T-helper 17 cell (primary cell): ENCODE data around the gene TMEM131. TPM values are rescaled to one million over a fixed set of nuclear protein-coding genes. Genes with fewer than 3 reads are reported as not detected.
"Not testable (repeated sequence)": the region's sequence is repeated elsewhere in the genome, so short reads cannot be mapped to it uniquely, and the experiment has no call there.

Source experiments
- ATAC-seq: fragments of 150-1000 bp; cut with Tn5 transposase; 2 replicates; pipeline ENCODE4 v1.10.0; 2021; ENCODE audit warnings: mild to moderate bottlenecking, moderate library complexity
- DNase-seq, 3 donors: peaks; one replicate each; pipeline versions ENCODE4 v3.0.0 to v3.0.0-alpha.2; 2020 to 2021
- H3K9me3 ChIP-seq: one replicate; pipeline ENCODE4 v1.7.0; 2013; ENCODE audit warnings: low read length, mild to moderate bottlenecking; ENCODE audit not compliant: control insufficient read depth, poor library complexity, severe bottlenecking
- H3K27ac Mint-ChIP-seq: one replicate; pipeline ENCODE4 v1.8.0; 2022; ENCODE audit warnings: mild to moderate bottlenecking, moderate library complexity, mixed read lengths
- H3K27me3 Mint-ChIP-seq: one replicate; pipeline ENCODE4 v1.8.0; 2022; ENCODE audit warnings: mixed read lengths
- H3K36me3 Mint-ChIP-seq: one replicate; pipeline ENCODE4 v1.8.0; 2022; ENCODE audit warnings: low read depth, mixed read lengths
- H3K4me1 Mint-ChIP-seq: one replicate; pipeline ENCODE4 v1.8.0; 2022; ENCODE audit warnings: mild to moderate bottlenecking, mixed read lengths
- H3K4me3 Mint-ChIP-seq: one replicate; pipeline ENCODE4 v1.8.0; 2022; ENCODE audit warnings: mild to moderate bottlenecking, moderate library complexity, mixed read lengths
- total RNA-seq, 4 donors: library from RNA in 2 of 4; stranded (reverse) in 2 of 4; gene quantifications; one replicate each; pipeline ENCODE4 v1.2.3 and lab custom pipeline; 2022 to 2026

Gene TMEM131
- total RNA-seq, 2 donors from 2014 or later: 41.0 to 43.2 TPM

DNA sequence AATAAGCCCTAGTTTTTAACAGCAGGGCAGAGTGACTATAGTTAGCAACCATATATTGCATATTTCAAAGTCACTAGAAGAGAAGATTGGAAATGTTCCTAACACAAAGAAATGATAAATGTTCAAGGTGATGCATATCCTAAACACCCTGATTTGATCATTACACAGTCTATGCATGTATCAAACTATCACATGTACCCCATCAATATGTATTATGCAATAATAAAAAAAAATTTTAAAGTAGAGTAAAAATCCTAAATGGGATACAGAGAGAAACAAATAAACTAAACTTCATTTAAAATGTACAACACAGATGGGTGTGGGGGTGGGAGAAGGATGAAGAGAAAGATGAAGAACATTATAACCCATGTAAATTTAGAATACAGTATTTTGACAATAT, 93.9 kb downstream of the TMEM131 start:
- no peak for ATAC-seq
- Mint-ChIP-seq H3K4me3 (no peak overlapping the region), H3K36me3 (peaks cover 9% of the 10 kb centered on the region), H3K4me1 (peaks cover 8% of the 10 kb centered on the region), H3K27me3 (no peaks in the 10 kb centered on the region), H3K27ac (no peak overlapping the region)
- DNase-seq: no peak
- no peaks in the 10 kb centered on the region for H3K9me3 ChIP-seq

DNA sequence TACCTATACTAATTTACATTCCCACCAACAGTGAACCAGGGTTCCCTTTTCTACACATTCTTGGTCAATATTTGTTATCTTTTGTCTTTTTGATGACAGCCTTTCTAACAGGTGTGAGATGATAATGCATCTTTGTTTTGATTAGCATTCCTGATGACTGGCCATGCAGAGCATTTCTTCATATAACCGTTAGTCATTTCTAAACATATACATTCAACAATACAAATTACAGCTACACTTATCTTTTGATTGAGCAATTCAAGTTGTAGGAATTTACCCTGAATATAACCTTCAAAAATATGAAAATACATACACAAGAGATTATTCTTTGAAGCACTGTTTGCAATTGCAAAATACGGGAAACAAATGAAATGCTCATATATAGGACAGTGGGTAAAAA, 94.9 kb downstream of the TMEM131 start:
- no peaks in the 10 kb centered on the region for H3K9me3 ChIP-seq
- DNase-seq (no peak), ATAC-seq (no peak)
- Mint-ChIP-seq H3K27me3 (no peaks in the 10 kb centered on the region), H3K4me3 (no peak overlapping the region), H3K27ac (no peak overlapping the region), H3K4me1 (peaks cover 8% of the 10 kb centered on the region), H3K36me3 (peaks cover 6% of the 10 kb centered on the region)

DNA sequence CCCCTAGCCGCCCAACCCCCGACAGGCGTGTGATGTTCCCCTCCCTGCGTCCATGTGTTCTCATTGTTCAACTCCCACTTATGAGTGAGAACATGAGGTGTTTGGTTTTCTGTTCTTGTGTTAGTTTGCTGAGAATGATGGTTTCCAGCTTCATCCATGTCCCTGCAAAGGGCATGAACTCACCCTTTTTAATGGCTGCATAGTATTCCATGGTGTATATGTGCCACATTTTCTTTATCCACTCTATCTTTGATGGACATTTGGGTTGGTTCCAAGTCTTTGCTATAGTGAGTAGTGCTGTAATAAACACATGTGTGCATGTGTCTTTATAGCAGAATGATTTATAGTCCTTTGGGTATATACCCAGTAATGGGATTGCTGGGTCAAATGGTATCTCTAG, 102.7 kb downstream of the TMEM131 start:
- not testable (repeated sequence) for H3K4me1 Mint-ChIP-seq, H3K27me3 Mint-ChIP-seq, H3K27ac Mint-ChIP-seq, ATAC-seq, H3K9me3 ChIP-seq, H3K4me3 Mint-ChIP-seq, DNase-seq, H3K36me3 Mint-ChIP-seq

DNA sequence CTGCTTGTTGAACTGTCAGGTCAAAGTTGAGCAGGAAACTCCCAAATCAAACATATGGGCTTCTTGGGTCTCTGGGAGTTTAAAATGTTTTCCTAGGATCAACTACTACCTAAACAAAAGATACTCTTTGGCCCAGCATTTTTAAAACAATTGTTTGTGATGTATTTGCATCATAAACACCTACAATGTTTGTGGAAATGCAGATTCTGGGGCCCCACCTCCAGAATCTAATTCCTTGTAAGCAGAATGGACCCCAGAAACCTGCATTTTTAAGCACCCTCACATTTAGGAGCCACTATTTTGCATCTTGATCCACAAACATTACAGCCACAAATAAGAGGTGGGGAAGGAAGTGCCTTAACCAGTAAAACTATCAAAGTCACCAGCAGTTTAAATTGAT, 104.1 kb downstream of the TMEM131 start:
- Mint-ChIP-seq H3K36me3 (peaks cover 4% of the 10 kb centered on the region), H3K27ac (no peak overlapping the region)

DNA sequence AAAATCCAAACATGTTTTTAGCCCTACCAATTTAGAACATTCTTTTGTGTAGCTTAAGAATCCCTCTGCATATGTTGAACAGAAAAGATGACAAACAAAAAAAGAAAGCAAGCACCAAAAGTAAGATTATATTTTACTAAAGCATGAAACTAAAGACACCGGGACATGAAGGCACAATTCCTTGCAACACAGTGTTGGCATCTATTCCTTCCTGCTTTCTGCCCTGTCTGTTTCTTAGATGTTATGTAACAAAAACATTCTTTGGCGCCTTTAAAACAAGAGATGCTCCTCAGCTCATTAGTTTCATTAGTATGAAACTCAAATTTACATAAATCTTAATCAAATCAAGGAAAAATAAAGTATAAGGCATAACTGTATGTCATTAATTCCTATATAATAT, 106.6 kb downstream of the TMEM131 start:
- no peaks in the 10 kb centered on the region for H3K4me1 Mint-ChIP-seq
- no peak overlapping the region for H3K4me3 Mint-ChIP-seq
- H3K36me3 Mint-ChIP-seq: peaks cover 10% of the 10 kb centered on the region

More for the DNA sequence above, 104.1 kb downstream of the TMEM131 start:
- DNase-seq (no peak), ATAC-seq (no peak)
- no peaks in the 10 kb centered on the region for H3K27me3 Mint-ChIP-seq
- H3K9me3 ChIP-seq: peaks cover 5% of the 10 kb centered on the region
- H3K4me1 Mint-ChIP-seq: no peaks in the 10 kb centered on the region
- no peak overlapping the region for H3K4me3 Mint-ChIP-seq

DNA sequence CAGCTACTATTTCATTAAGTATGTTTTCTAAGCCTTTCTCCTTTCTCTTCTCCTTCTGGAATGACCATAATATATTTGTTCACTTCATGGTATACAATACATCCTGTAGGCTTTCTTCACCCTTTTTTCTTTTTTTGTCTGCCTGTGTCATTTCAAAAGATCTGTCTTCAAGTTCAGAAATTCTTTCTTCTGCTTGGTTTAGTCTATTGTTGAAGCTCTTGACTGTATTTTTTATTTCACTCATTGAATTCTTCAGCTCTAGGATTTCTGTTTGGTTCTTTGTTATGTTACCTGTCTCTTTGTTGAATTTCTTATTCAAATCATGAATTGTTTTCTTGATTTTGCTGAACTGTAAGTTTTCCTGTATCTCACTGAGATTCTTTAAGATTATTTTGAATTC, 109.9 kb downstream of the TMEM131 start:
- Mint-ChIP-seq H3K4me1 (peaks cover 2% of the 10 kb centered on the region), H3K27ac (no peak overlapping the region), H3K27me3 (no peaks in the 10 kb centered on the region), H3K4me3 (no peak overlapping the region), H3K36me3 (peaks cover 13% of the 10 kb centered on the region)
- peaks cover 5% of the 10 kb centered on the region for H3K9me3 ChIP-seq
- DNase-seq (no peak), ATAC-seq (no peak)

More for the DNA sequence above, 106.6 kb downstream of the TMEM131 start:
- DNase-seq (no peak), ATAC-seq (no peak)
- no peaks in the 10 kb centered on the region for H3K27me3 Mint-ChIP-seq
- H3K27ac Mint-ChIP-seq: no peak overlapping the region
- H3K9me3 ChIP-seq: peaks cover 5% of the 10 kb centered on the region

DNA sequence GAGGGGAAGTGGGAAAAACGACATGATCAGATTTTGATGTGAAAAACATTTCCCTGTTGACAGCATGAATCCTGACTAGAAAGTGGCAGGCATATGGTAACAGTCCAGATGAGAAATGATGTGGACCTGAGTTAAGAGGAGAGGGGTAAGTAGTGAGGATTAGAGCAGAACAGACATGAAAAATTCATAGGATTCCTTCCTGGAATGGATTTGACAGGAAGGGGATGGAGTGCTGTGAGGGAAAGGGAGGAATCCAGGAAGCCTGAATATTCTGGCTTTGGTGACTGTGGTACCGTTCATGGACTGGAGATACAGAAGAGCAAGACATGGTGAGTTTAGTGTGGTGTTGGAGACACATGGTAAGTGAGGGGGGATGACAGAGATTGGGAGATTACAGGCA, 115.4 kb downstream of the TMEM131 start:
- DNase-seq (no peak), ATAC-seq (no peak)
- H3K9me3 ChIP-seq: no peaks in the 10 kb centered on the region
- Mint-ChIP-seq H3K27me3 (no peaks in the 10 kb centered on the region), H3K27ac (no peak overlapping the region), H3K36me3 (peaks cover 6% of the 10 kb centered on the region), H3K4me3 (no peak overlapping the region), H3K4me1 (peaks cover 6% of the 10 kb centered on the region)

DNA sequence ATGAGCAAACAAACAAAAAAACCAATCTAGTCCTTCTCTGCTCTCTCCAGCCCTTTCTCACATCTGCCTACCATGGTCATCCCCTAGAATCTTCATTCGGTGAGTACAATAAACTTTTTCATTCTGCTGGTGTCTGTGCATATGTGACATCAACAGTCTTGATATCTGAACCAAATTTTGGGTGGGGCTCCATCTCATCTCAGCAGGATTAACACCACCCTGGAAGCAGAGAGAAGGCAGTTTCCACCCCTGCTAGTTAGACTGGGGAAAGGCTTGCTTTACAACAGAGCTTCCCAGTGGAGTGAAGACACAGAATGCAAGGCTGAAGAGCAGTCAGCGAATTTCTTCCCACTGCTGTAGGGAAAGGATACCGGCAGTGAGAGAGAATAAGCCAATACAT, 116.9 kb downstream of the TMEM131 start:
- ATAC-seq (no peak), DNase-seq (no peak)
- Mint-ChIP-seq H3K27me3 (no peaks in the 10 kb centered on the region), H3K27ac (no peak overlapping the region), H3K36me3 (peaks cover 6% of the 10 kb centered on the region), H3K4me3 (no peak overlapping the region), H3K4me1 (peaks cover 11% of the 10 kb centered on the region)
- H3K9me3 ChIP-seq: no peaks in the 10 kb centered on the region

DNA sequence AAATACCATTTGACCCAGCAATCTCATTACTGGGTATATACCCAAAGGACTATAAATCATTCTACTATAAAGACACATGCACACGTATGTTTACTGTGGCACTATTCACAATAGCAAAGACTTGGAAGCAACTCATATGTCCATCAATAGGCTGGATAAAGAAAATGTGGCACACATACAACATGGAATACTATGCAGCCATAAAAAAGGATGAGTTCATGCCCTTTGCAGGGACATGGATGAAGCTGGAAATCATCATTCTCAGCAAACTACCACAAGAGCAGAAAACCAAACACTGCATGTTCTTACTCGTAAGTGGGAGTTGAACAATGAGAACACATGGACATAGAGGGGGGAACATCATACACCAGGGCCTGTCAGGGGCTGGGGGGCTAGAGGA, 117.4 kb downstream of the TMEM131 start:
- ATAC-seq, H3K27ac Mint-ChIP-seq, H3K27me3 Mint-ChIP-seq, DNase-seq, H3K4me3 Mint-ChIP-seq, H3K9me3 ChIP-seq, H3K36me3 Mint-ChIP-seq: not testable (repeated sequence)
- peaks cover 12% of the 10 kb centered on the region for H3K4me1 Mint-ChIP-seq

DNA sequence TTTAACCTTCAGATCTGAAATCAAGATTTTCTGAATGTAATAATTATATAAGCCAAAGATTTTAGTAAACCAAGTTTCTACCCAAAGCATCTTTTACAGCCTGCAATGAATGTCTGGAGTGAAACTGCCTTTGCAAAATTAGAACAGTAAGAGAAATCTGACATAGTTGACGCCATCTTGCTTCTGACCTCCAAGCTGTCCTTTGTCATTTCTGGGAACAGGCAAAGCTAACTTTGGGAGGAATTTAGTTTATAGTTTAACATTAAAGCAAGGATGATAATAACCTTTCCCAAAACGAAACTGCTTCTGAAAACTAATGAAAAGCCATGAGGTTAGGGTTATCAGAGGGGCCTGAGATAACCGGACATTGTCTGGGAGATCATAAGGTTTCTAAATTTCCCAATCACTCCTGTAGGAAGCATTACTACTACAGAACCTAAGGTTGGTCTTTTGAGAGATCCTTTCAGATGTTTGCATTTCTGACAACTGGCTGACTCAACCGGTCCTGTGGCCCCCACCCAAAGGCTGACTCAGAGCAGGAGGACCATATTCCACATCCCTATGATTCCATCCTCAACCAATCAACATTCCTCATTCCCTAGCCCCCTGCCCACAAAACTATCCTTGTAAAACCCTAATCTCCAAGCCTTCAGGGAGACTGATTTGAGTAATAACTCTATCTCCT, 124.5 kb downstream of the TMEM131 start:
- no peaks in the 10 kb centered on the region for H3K27me3 Mint-ChIP-seq
- H3K9me3 ChIP-seq: no peaks in the 10 kb centered on the region
- peaks cover 41% of the 10 kb centered on the region for H3K4me1 Mint-ChIP-seq
- ATAC-seq (no peak), DNase-seq (no peak)
- peak overlapping the region; percentile 45 for H3K27ac Mint-ChIP-seq
- H3K36me3 Mint-ChIP-seq: peaks cover under 1% of the 10 kb centered on the region
- no peak overlapping the region for H3K4me3 Mint-ChIP-seq

DNA sequence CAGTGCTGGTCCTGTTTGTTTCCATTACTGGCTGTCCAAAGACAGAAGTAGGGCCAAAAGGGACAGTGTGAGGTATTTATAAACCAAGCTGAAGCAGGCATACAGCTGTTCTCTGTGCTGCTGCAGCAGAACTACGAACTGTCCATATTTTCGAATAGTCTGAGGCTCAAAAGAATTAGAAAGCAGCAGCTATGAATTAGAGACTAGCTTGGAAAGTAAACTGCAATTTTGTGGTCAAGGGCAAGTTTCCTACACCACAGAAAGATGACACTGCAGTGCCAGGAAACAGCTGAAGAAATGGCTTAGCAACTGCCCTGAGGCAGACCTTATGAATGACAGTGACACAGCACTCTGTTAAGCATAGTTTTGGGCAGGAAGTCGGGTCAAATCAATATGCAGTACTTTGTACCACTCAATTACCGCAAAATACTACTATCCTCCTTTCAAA, 125.3 kb downstream of the TMEM131 start:
- peaks cover 2% of the 10 kb centered on the region for H3K36me3 Mint-ChIP-seq
- H3K4me1 Mint-ChIP-seq: peaks cover 38% of the 10 kb centered on the region
- H3K27ac Mint-ChIP-seq: peak overlapping the region; percentile 45
- no peaks in the 10 kb centered on the region for H3K27me3 Mint-ChIP-seq
- ATAC-seq (peak; percentile 83), DNase-seq (no peak)
- peak overlapping the region; percentile 33 for H3K4me3 Mint-ChIP-seq
- no peaks in the 10 kb centered on the region for H3K9me3 ChIP-seq

DNA sequence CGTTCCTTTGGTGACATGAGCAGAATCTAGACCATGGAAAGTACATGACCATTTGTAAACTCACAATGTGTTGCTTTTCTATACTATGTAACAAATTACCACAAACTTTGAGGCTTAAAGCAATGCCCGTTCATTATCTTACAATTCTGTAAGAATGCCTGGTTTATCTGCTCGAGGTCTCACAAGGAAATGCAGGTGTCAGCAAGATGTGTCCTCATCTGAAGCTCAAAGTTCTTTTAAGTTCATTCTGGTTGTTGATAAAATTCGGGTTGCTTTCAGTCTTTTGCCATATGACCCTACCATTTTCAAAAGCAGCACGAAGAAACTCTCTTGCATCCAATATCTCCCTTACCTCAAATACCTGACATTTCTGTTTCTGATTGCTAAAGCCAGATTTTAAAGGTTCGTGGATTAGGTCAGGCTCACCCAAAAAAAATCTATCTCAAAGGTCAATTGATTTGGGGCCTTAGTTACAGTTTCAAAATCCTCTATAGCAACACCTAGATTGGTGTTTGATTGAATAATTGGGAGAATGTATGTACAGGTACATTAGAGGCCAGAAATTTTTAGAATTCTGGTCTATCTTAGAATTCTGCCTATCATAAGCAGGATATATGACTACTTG, 125.9 kb downstream of the TMEM131 start:
- H3K27me3 Mint-ChIP-seq: no peaks in the 10 kb centered on the region
- no peak overlapping the region for H3K27ac Mint-ChIP-seq
- ATAC-seq (no peak), DNase-seq (no peak)
- peaks cover 2% of the 10 kb centered on the region for H3K36me3 Mint-ChIP-seq
- H3K9me3 ChIP-seq: no peaks in the 10 kb centered on the region
- H3K4me1 Mint-ChIP-seq: peaks cover 34% of the 10 kb centered on the region
- no peak overlapping the region for H3K4me3 Mint-ChIP-seq

DNA sequence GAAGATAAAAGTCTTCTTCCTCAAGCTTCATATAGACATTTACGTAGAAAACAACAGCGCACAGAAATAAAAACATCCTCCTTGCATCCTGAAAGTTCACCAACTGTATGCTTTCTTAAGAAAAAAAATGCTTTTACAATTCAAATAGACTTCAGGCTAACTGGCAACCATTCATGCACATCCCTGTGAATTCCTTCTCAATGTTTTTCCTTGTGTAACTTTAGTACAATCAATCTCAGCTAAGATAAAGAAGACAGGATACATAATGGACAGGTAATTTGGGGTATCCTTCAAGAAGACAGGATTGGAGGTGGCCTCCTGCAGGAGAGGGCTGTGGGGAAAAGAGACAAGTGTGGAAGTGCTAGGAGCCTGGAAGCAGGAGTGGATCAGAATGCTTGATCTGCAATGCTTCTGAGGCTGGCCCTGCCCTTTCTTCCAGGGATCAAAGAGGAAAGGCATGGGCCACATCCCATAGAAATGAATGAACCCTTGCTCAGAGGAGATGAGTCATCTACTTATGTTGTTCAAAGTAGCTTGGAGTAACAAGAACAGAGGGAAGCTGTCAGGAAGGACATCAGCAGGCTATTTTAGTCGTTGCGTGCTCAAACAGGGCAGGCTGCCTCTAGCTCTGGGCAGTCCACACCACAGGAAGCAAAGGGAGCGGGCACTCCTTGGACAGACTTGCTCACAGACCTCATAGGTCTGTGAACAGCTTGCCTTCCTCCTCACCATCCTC, 126.6 kb downstream of the TMEM131 start:
- peaks cover 2% of the 10 kb centered on the region for H3K36me3 Mint-ChIP-seq
- no peaks in the 10 kb centered on the region for H3K9me3 ChIP-seq
- H3K27me3 Mint-ChIP-seq: no peaks in the 10 kb centered on the region
- no peak overlapping the region for H3K4me3 Mint-ChIP-seq
- ATAC-seq (no peak), DNase-seq (no peak)
- peaks cover 32% of the 10 kb centered on the region for H3K4me1 Mint-ChIP-seq
- no peak overlapping the region for H3K27ac Mint-ChIP-seq
